K562 (cell line): ENCODE data around the gene CCDC71L. TPM values are rescaled to one million over a fixed set of nuclear protein-coding genes. Genes with fewer than 3 reads are reported as not detected.

Source experiments
- ATAC-seq: fragments of 200-7000 bp; cut with Tn5 transposase; 3 replicates; pipeline ENCODE4 v1.9.1; 2020; ENCODE audit warnings: moderate library complexity
- BruUV-seq: library from RNA; stranded (reverse); fragments of 400-500 nt; replicated peaks from 2 replicates; lab custom pipeline; 2021; lab: Mats Ljungman, UMichigan
- CTCF ChIA-PET: fragments of 300-600 bp; formaldehyde crosslinking; extraction: SDS; loops from one replicate; lab custom pipeline; 2021; ENCODE audit warnings: low intra/inter-chr PET ratio; lab: Yijun Ruan, JAX
- POLR2A ChIA-PET: fragments of 300-600, 350-650 bp; sonication (Branson Sonifier 250); formaldehyde crosslinking; extraction: SDS; loops from one replicate; lab custom pipeline; 2021; ENCODE audit warnings: antibody characterized with exemption, inconsistent platforms; lab: Yijun Ruan, JAX
- DNase-seq, 4 experiments: peaks; one replicate each; pipeline versions ENCODE4 v3.0.0 to v3.0.0-alpha.2; 2011 to 2018; ENCODE audit warnings: low spot score in 3 of 4, mixed read lengths in 3 of 4; ENCODE audit errors: extremely low read depth in 1 of 4
- FAIRE-seq: peaks from 2 replicates; lab custom pipeline; 2011; peaks lifted over from hg19 to GRCh38; lab: Jason Lieb, UNC
- H2AFZ ChIP-seq: 2 replicates; pipeline ENCODE4 v1.6.0; 2011; ENCODE audit warnings: low read depth, low read length, control low read depth, inconsistent platforms
- H3K27ac ChIP-seq: fragments of 200-600 bp; 3 replicates; pipeline ENCODE4 v1.8.0; 2011; ENCODE audit warnings: low read depth, mild to moderate bottlenecking, control low read depth, inconsistent platforms, low read length, moderate library complexity, mixed read lengths; ENCODE audit errors: extremely low read depth
- H3K27me3 ChIP-seq, 2 experiments: fragments of 300-600 bp in 1 of 2; 2 replicates in 1 of 2; 3 replicates in 1 of 2; pipeline versions ENCODE4 v1.6.0 to v1.8.0; 2011; ENCODE audit warnings: inconsistent platforms in 2 of 2, low read length in 2 of 2, mild to moderate bottlenecking in 1 of 2, mixed read lengths in 1 of 2, moderate library complexity in 1 of 2; ENCODE audit not compliant: control insufficient read depth in 2 of 2, insufficient read depth in 2 of 2
- H3K36me3 ChIP-seq: fragments of 300-600 bp; 3 replicates; pipeline ENCODE4 v1.8.0; 2011; ENCODE audit warnings: mild to moderate bottlenecking, low read length, inconsistent platforms; ENCODE audit not compliant: control insufficient read depth, insufficient read depth
- H3K4me1 ChIP-seq, 2 experiments: fragments of 200-600 bp in 1 of 2; replicated peaks in 1 of 2; 2 replicates in 1 of 2; 3 replicates in 1 of 2; pipeline versions ENCODE4 v1.5.1 to v1.8.0; 2011; ENCODE audit warnings: inconsistent platforms in 2 of 2, low read length in 2 of 2, mild to moderate bottlenecking in 1 of 2, mixed read lengths in 1 of 2, moderate library complexity in 1 of 2; ENCODE audit not compliant: control insufficient read depth in 2 of 2, insufficient read depth in 2 of 2
- H3K4me2 ChIP-seq: 2 replicates; pipeline ENCODE4 v1.6.1; 2011; ENCODE audit warnings: low read length, control low read depth, inconsistent platforms, mixed read lengths; ENCODE audit not compliant: insufficient read depth
- H3K4me3 ChIP-seq: fragments of 200-600 bp; sonication (generic), shearing (Covaris generic); 2 replicates; pipeline ENCODE4 v1.5.1; 2016; ENCODE audit warnings: control low read depth, inconsistent platforms
- H3K79me2 ChIP-seq: fragments of 200-600 bp; 3 replicates; pipeline ENCODE4 v1.8.0; 2011; ENCODE audit warnings: low read length, inconsistent platforms; ENCODE audit not compliant: control insufficient read depth, insufficient read depth
- H3K9ac ChIP-seq, 2 experiments: 2 replicates each; pipeline versions ENCODE4 v1.6.0 to v1.6.1; 2011; ENCODE audit warnings: low read depth in 2 of 2, low read length in 2 of 2, control low read depth in 1 of 2, inconsistent platforms in 1 of 2, mild to moderate bottlenecking in 1 of 2, mixed read lengths in 1 of 2; ENCODE audit not compliant: insufficient read depth in 1 of 2
- H3K9me1 ChIP-seq: one replicate; pipeline ENCODE4 v1.6.0; 2011; ENCODE audit warnings: inconsistent platforms, mild to moderate bottlenecking, low read length, moderate library complexity; ENCODE audit not compliant: control insufficient read depth, insufficient read depth
- H3K9me3 ChIP-seq: replicated peaks from 2 replicates; pipeline ENCODE4 v1.5.1; 2011; ENCODE audit warnings: low read depth, low read length, inconsistent platforms; ENCODE audit not compliant: control insufficient read depth, insufficient read depth
- H4K20me1 ChIP-seq: replicated peaks from 2 replicates; pipeline ENCODE4 v1.6.1; 2011; ENCODE audit warnings: low read length, inconsistent platforms, mixed read lengths; ENCODE audit not compliant: control insufficient read depth, insufficient read depth
- AFF1 ChIP-seq, 2 experiments: fragments of 450-650 bp; IDR thresholded peaks; 2 replicates each; pipeline ENCODE4 v1.6.1; 2018; ENCODE audit warnings: mild to moderate bottlenecking in 2 of 2, low read depth in 1 of 2; ENCODE audit not compliant: partially characterized antibody in 2 of 2
- ATF4 ChIP-seq: fragments of 450-650 bp; formaldehyde crosslinking; IDR thresholded peaks from 2 replicates; pipeline ENCODE4 v1.4.0; 2022; ENCODE audit warnings: mild to moderate bottlenecking, moderate library complexity
- BMI1 ChIP-seq: fragments of 150-350 bp; IDR thresholded peaks from 2 replicates; pipeline ENCODE4 v1.6.1; 2014; ENCODE audit warnings: low read length
- DPF2 ChIP-seq: fragments of 450-650 bp; IDR thresholded peaks from 2 replicates; pipeline ENCODE4 v1.6.1; 2016
- ELF2 ChIP-seq: fragments of 250-450 bp; sonication (Bioruptor Pico); IDR thresholded peaks from 2 replicates; pipeline ENCODE4 v1.5.0; 2021; ENCODE audit warnings: mild to moderate bottlenecking
- EP400 ChIP-seq: fragments of 450-650 bp; IDR thresholded peaks from 2 replicates; pipeline ENCODE4 v1.6.1; 2017; ENCODE audit warnings: antibody characterized with exemption, mild to moderate bottlenecking, moderate library complexity
- FOXP1 ChIP-seq: sonication (generic); formaldehyde crosslinking; IDR thresholded peaks from 2 replicates; pipeline ENCODE4 v1.8.0; 2022; ENCODE audit warnings: mild to moderate bottlenecking, missing genetic modification reagents
- HMG20A ChIP-seq: fragments of 450-650 bp; formaldehyde crosslinking; conservative IDR thresholded peaks from 2 replicates; pipeline ENCODE4 v1.4.0; 2020; ENCODE audit warnings: mild to moderate bottlenecking, mixed read lengths
- HNRNPL ChIP-seq: fragments of 200-400 bp; formaldehyde crosslinking; IDR thresholded peaks from 2 replicates; pipeline ENCODE4 v1.6.1; 2017; ENCODE audit warnings: low read depth, mild to moderate bottlenecking, low read length
- HNRNPLL ChIP-seq: fragments of 200-400 bp; formaldehyde crosslinking; IDR thresholded peaks from 2 replicates; pipeline ENCODE4 v1.6.1; 2017; ENCODE audit warnings: low read length, low read depth, mild to moderate bottlenecking; ENCODE audit not compliant: poor library complexity, severe bottlenecking
- ILK ChIP-seq: fragments of 450-650 bp; IDR thresholded peaks from 2 replicates; pipeline ENCODE4 v1.6.1; 2016; ENCODE audit warnings: missing genetic modification characterization, low read depth, mild to moderate bottlenecking, missing compliant biosample characterization, moderate library complexity, borderline replicate concordance
- MIER1 ChIP-seq: fragments of 450-650 bp; IDR thresholded peaks from 2 replicates; pipeline ENCODE4 v1.6.1; 2016; ENCODE audit warnings: antibody characterized with exemption, mild to moderate bottlenecking, low read depth
- NFXL1 ChIP-seq: fragments of 450-650 bp; formaldehyde crosslinking; IDR thresholded peaks from 2 replicates; pipeline ENCODE4 v1.4.0; 2021; ENCODE audit warnings: mild to moderate bottlenecking
- POLR2B ChIP-seq: fragments of 450-650 bp; IDR thresholded peaks from 2 replicates; pipeline ENCODE4 v1.6.1; 2018; ENCODE audit warnings: low read depth; ENCODE audit not compliant: partially characterized antibody
- SMARCC2 ChIP-seq: fragments of 450-650 bp; IDR thresholded peaks from 2 replicates; pipeline ENCODE4 v1.6.1; 2017; ENCODE audit warnings: antibody characterized with exemption, moderate library complexity, mild to moderate bottlenecking, low read depth
- SP1 ChIP-seq: sonication (generic); formaldehyde crosslinking; IDR thresholded peaks from 2 replicates; pipeline ENCODE4 v1.8.1; 2022; ENCODE audit warnings: mild to moderate bottlenecking, missing genetic modification reagents
- ZNF583 ChIP-seq: fragments of 250-450 bp; sonication (Bioruptor Pico); IDR thresholded peaks from 2 replicates; pipeline ENCODE4 v1.4.0; 2020
- ZNF589 ChIP-seq: fragments of 200-800 bp; sonication (Bioruptor generic); IDR thresholded peaks from 2 replicates; pipeline ENCODE4 v1.6.1; 2016; ENCODE audit warnings: low read depth, missing genetic modification characterization, missing compliant biosample characterization
- WGBS: fragments of 100-300 bp; shearing (Covaris generic); methylation state at CpG from one replicate; pipeline ENCODE4 v1.1.6; 2016; ENCODE audit warnings: low coverage, mixed read lengths; ENCODE audit not compliant: insufficient coverage; ENCODE audit errors: missing lambda C conversion rate; 5-methylcytosine and 5-hydroxymethylcytosine counted together
- in situ Hi-C: fragments of 300-500 bp; cut with MboI; formaldehyde crosslinking; loops from 4 replicates; pipeline ENCODE4 v1.15.0; 2018; ENCODE audit warnings: inconsistent platforms, mixed read lengths
- intact Hi-C: fragments of 100-400 bp; cut with micrococcal nuclease; formaldehyde crosslinking; loops from 2 replicates; pipeline ENCODE4 v1.14.2; 2022
- polyA plus RNA-seq, 8 experiments: library from polyadenylated mRNA; depleted of rRNA in 4 of 8; stranded (reverse) in 5 of 8; unstranded in 3 of 8; fragments of >200 nt; fragmentation: Nextera tagmentation in 2 of 8; fragmentation: Illumina TruSeq in 1 of 8; extraction: Ambion mirVana in 2 of 8; extraction: Trizol in 1 of 8; gene quantifications; 2 replicates each; pipeline versions ENCODE4 v1.2.1 to v1.2.3, GENCODE V29; 2011 to 2014; ENCODE audit warnings: inconsistent platforms in 1 of 8, missing spikeins in 1 of 8
- total RNA-seq, 7 experiments: library from RNA; depleted of rRNA in 6 of 7; stranded (reverse); fragments of >200 nt in 6 of 7; fragmentation: Illumina TruSeq in 2 of 7; extraction: Trizol in 2 of 7; gene quantifications; 2 replicates each; pipeline versions ENCODE4 v1.2.1 to v1.2.3, GENCODE V29; 2011 to 2021; ENCODE audit warnings: low replicate concordance in 1 of 7

The CCDC71L gene
- total and polyA plus RNA-seq, 9 of the 15 experiments (the other 6 are each of a cell fraction or from before 2014, with no cell fraction given), result 5.7 to 108 (median 25.4) TPM

GRCh38 chr7:106655703-106656498 is 5.1 kb downstream of the CCDC71L start:
- Histone ChIP-seq H2AFZ (peak overlapping the region; percentile 32), H3K9ac (peak overlapping the region in 1 of 2 experiments; percentile 86; a peak in 2 of 4 replicates), H3K36me3 (peaks cover 6% of the 10 kb centered on the region; the same call in 1 of the 3 replicates), H3K4me2 (peak overlapping the region; percentile 51), H3K4me3 (no peak overlapping the region), H3K4me1 (peaks cover 11 to 32% of the 10 kb centered on the region in 2 experiments; a peak in 4 of 5 replicates), H3K79me2 (peaks cover 53% of the 10 kb centered on the region), H3K9me1 (no peaks in the 10 kb centered on the region), H4K20me1 (no peaks in the 10 kb centered on the region), H3K9me3 (no peaks in the 10 kb centered on the region), H3K27ac (peak overlapping the region; percentile 17; the same call in 2 of the 3 replicates), H3K27me3 (no peaks in the 10 kb centered on the region)
- ATAC-seq (no peak; the same call in none of the 3 replicates), FAIRE-seq (no peak), DNase-seq (peak in 1 of 4 experiments; percentile 41)
- no TSS peak for BruUV-seq
- in situ Hi-C loops, result loop anchor here (5.0 to 10.0 kb wide), 3 partner anchors 91 to 479 kb away; no protein-coding TSS in a partner anchor
- intact Hi-C loops, result loop anchor here (5.0 kb wide), 2 partner anchors 69 to 351 kb away; no protein-coding TSS in a partner anchor
- 54% methylated on average over 5 of the region's 5 CpGs for WGBS
- ChIA-PET POLR2A (interaction anchor here (0.7 to 1.6 kb wide), 3 partner anchors 14 to 85 kb away, joined by 3 to 4 read pairs (median 3); no protein-coding TSS in a partner anchor), CTCF (no interaction called here)
- TF ChIP-seq AFF1 (IDR thresholded peaks at IDR 0.05; ENCODE audit: low read depth in 1 of 2, partially characterized antibody in 2 of 2), result peak in 1 of 2 experiments; percentile 69
- no peak for TF ChIP-seq HMG20A (CRISPR knock-in tag)
- TF ChIP-seq ILK (tag), result no peak
- TF ChIP-seq ELF2, result 0 out of 2 replicates have a peak, but pooled peaks have one; percentile 8
- TF ChIP-seq HNRNPLL, result peak; percentile 70
- TF ChIP-seq SMARCC2, result 0 out of 2 replicates have a peak, but pooled peaks have one; percentile 64
- no peak for TF ChIP-seq ZNF589
- TF ChIP-seq DPF2, result peak; percentile 21; the same call in 1 of the 2 replicates
- no peak for TF ChIP-seq HNRNPL
- TF ChIP-seq BMI1, result no peak
- TF ChIP-seq ZNF583, result no peak
- no peak for TF ChIP-seq SP1 (CRISPR knock-in tag)
- TF ChIP-seq EP400, result no peak; the same call in 1 of the 2 replicates
- no peak for TF ChIP-seq FOXP1 (CRISPR knock-in tag)
- TF ChIP-seq ATF4 (CRISPR knock-in tag), result peak; percentile 40; the same call in 1 of the 2 replicates
- no peak for TF ChIP-seq NFXL1
- no peak for TF ChIP-seq MIER1
- peak; percentile 56 for TF ChIP-seq POLR2B
